GM21528 (cell line): ENCODE data around the gene KIF18A.
"Not testable (repeated sequence)": the region's sequence is repeated elsewhere in the genome, so short reads cannot be mapped to it uniquely, and the experiment has no call there.

ENCODE experiments used
- ATAC-seq: cut with Tn5 transposase; IDR thresholded peaks from one replicate; pipeline ENCODE4 v1.9.1; 2021; ENCODE audit warnings: mild to moderate bottlenecking, moderate library complexity; ENCODE audit not compliant: unreplicated experiment, low FRiP score

Gene KIF18A

GRCh38 chr11:28107750-28108618 lies at the start of gene KIF18A, which contains the start of gene METTL15:
Gene KIF18A (minus strand): TSS chr11:28108156. CDS start chr11:28097947, 10,209 bp downstream.
Gene METTL15 (plus strand): TSS chr11:28108388. CDS start chr11:28113335, 4,947 bp downstream.
- ATAC-seq, result peak; percentile 96

- ATAC-seq, result no peak
Measured at GRCh38 chr11:28153586-28153985, 45.6 kb upstream of the KIF18A start.

- no peak for ATAC-seq
Measured at GRCh38 chr11:28152743-28153142, 44.8 kb upstream of the KIF18A start.

- no peak for ATAC-seq
Measured at GRCh38 chr11:28146123-28146751, 38.3 kb upstream of the KIF18A start.

GRCh38 chr11:28144808-28145207 lies 36.9 kb upstream of the KIF18A start:
- ATAC-seq, result no peak

GRCh38 chr11:28142724-28143123 lies 34.8 kb upstream of the KIF18A start:
- no peak for ATAC-seq

GRCh38 chr11:28140689-28141455 lies 32.9 kb upstream of the KIF18A start:
- ATAC-seq, result no peak

- no peak for ATAC-seq
Measured at GRCh38 chr11:28139841-28140415, 32.0 kb upstream of the KIF18A start.

GRCh38 chr11:28137832-28138231 lies 29.9 kb upstream of the KIF18A start:
- no peak for ATAC-seq

- ATAC-seq, result no peak
Measured at GRCh38 chr11:28137366-28137765, 29.4 kb upstream of the KIF18A start.

GRCh38 chr11:28136157-28136556 lies 28.2 kb upstream of the KIF18A start:
- not testable (repeated sequence) for ATAC-seq

- ATAC-seq, result no peak
Measured at GRCh38 chr11:28133146-28133545, 25.2 kb upstream of the KIF18A start.

GRCh38 chr11:28132548-28132947 lies 24.6 kb upstream of the KIF18A start:
- ATAC-seq, result no peak

GRCh38 chr11:28123151-28123581 lies 15.2 kb upstream of the KIF18A start:
- ATAC-seq, result no peak

GRCh38 chr11:28117712-28118111 lies 9.8 kb upstream of the KIF18A start:
- no peak for ATAC-seq

GRCh38 chr11:28114731-28115130 lies 6.8 kb upstream of the KIF18A start:
- no peak for ATAC-seq

- no peak for ATAC-seq
Measured at GRCh38 chr11:28114116-28114515, 6.2 kb upstream of the KIF18A start.

GRCh38 chr11:28110821-28111200 lies 2.9 kb upstream of the KIF18A start:
- ATAC-seq, result no peak

GRCh38 chr11:28110108-28110820 lies 2.3 kb upstream of the KIF18A start:
- peak; percentile 44 for ATAC-seq

GRCh38 chr11:28108958-28109357 lies 1.0 kb upstream of the KIF18A start:
- no peak for ATAC-seq
